GM19438 (cell line): ENCODE results near the gene TCF7L1.

Experiments used
- ATAC-seq: cut with Tn5 transposase; IDR thresholded peaks from one replicate; pipeline ENCODE4 v1.9.1; 2021; ENCODE audit warnings: low read depth; ENCODE audit not compliant: unreplicated experiment

TCF7L1 gene

DNA sequence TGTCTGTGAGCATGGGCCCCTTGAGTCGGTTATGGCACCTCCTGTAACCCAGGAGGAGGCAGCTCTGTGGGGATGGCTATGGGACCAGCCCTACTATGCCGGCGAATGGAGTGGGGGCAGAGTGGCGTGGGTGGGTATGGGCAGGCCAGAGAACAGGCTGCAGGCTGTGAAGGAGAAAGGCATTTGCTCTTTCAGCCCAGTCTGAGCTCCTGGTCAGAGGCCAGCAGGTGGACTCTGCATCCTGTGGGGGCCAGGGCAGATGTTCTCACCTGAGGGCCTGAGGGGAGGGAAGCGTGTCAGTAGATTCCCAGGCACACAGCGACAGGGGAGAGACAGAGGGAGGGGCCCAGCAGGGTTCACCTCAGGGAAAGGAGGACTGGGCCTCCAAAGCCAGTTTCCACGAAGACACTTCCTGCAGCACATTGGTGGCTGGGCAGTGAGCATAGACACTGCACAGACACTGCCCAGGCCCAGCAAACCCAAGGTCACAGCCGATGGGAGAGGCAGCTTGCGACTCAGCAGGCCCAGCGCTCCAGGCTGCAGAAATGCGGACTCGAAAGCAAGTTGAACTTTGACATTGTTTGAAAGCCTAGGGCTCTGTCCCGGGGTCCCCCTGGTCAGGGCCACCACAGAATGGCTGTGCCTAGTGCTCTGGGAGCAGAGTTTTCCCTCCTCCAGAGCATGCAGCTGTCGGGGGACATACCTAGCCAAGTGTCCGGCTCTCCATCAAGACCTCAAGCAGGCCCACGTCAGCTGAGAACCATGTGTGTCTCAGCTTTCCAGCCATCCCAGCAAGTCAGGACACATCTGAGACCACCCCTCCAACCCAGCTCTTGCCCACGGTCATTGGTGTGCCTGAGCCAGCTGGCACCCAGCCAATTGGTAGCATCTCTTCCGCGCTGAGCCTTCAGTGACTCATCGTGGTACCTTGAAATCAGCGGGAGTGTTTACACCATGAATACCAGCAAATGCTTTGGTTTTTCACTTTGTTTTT lies 140.8 kb downstream of the TCF7L1 start:
- no peak for ATAC-seq

DNA sequence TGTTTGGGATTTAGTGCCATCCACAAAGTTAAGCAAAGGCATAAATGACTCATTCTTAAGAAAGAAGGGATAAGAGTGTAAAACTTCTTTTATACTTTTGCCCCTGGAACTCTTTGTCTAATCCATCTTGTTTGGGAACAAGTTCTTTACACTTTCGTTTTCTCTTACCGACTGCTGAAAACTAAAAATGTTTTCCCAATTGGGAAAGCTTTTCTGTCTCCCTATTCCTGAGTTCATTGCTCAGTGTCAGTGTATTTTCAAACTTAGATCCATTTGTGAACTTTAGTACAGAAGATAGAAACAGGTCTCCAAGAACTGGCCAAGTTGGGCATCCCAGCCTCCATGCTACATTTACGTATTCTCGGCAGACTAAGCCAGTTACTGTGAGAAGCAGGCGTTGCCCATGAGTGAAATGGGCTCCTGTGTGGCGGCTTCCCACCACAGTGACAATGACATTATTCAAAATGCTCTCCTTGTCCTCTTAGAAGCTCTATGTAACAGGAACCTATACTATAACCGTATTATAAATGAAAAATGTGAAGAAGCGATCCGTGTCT lies 142.9 kb downstream of the TCF7L1 start:
- no peak for ATAC-seq

GRCh38 chr2:85276571-85277118 lies 143.5 kb downstream of the TCF7L1 start:
- ATAC-seq: no peak

GRCh38 chr2:85277416-85278158 lies 144.4 kb downstream of the TCF7L1 start:
- ATAC-seq: no peak

GRCh38 chr2:85278361-85278760 lies 145.2 kb downstream of the TCF7L1 start:
- ATAC-seq: no peak

DNA sequence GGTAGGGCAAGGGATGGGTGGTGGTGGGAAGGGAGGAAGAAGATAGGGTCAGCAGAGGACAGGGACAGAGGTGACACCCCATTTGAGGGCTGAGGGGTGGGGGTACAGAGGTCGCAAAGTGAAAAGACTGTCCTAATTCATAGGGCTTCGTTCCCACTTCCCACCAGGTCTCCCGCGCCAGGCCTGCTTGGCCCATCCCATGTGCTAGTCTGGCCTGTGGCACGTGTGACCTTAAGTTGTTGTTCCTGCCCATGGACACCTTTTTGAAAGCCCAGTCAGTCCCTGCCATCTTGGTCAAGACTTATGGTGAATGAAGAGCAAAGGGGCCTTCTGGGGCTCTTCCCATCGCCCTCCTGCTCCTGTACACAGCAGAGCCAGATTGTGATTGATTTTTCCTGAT lies 148.4 kb downstream of the TCF7L1 start:
- no peak for ATAC-seq

GRCh38 chr2:85282914-85283313 lies 149.7 kb downstream of the TCF7L1 start:
- ATAC-seq: no peak

- ATAC-seq: no peak
Observed at GRCh38 chr2:85283641-85284040, 150.4 kb downstream of the TCF7L1 start.

GRCh38 chr2:85286918-85287317 lies 153.7 kb downstream of the TCF7L1 start:
- ATAC-seq: no peak

GRCh38 chr2:85287721-85288120 lies 154.5 kb downstream of the TCF7L1 start:
- no peak for ATAC-seq

DNA sequence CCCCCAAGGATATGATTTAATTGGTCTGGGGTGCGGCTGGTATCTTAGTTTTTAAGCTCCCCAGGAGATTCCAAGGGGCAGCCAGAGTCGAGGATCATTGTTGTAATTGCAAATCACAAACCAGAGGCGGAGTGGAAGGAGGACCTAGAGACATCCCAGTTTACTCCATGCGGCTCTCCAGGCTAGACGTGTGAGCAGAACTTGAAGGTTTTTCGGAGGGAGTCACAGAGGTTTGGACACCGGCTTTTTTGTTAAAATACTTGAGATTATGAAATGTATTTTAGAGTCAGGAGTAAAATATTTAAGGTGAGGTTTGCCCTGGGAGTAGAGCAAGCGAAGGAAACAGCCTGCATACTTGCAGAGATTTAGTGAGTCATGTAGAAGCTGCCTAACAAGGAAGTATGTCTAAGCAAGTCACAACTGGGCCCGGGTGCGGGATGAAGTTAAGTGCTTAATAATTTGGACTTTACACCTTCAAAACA lies 155.1 kb downstream of the TCF7L1 start:
- no peak for ATAC-seq

DNA sequence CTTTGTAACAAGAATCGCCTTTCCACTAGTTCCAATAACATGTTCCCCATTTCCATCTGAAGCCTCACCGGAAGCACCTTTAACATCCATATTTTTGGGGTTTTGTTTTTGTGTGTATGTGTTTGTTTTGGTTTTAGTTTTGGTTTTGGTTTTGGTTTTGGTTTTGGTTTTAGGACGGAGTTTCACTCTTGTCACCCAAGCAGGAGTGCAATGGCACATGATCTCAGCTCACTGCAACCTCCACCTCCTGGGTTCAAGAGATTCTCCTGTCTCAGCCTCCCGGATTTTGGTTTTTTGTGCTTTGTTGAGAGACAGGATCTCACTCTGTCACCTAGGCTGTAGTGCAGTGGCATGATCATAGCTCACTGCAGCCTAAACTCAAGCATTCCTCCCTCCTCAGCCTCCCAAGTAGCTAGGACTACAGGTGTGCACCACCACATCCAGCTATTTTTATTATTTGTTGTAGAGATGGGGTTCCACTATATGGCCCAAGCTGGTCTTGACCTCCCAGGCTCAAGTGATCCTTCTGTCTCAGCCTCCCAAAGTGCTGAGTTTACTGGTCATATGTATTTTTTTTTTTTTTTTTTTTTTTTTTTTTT lies 158.3 kb downstream of the TCF7L1 start:
- ATAC-seq: no peak

- ATAC-seq: no peak
Observed at GRCh38 chr2:85302121-85302520, 168.9 kb downstream of the TCF7L1 start.

GRCh38 chr2:85303780-85304531 lies 170.8 kb downstream of the TCF7L1 start:
- ATAC-seq: no peak

DNA sequence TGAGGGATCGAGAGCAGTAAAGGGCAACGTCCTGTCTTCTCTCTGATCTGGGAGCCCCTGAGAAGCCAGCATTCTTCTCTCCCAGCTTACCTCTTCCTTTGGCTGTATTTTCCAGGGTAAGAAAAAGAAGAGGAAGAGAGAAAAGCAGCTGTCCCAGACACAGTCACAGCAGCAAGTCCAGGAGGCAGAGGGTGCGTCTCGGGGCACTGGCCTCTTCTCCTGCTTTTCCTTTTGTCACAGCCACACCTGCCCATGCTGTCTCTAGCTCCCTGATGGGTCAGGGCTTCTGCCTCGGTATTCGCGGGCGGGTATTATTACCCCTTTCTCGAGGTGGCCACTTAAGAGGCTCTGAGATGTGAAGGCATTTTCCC lies 174.3 kb downstream of the TCF7L1 start:
- no peak for ATAC-seq

GRCh38 chr2:85308201-85308600 lies 175.0 kb downstream of the TCF7L1 start:
- no peak for ATAC-seq

- ATAC-seq: no peak
Observed at GRCh38 chr2:85308896-85309555, 175.8 kb downstream of the TCF7L1 start.

DNA sequence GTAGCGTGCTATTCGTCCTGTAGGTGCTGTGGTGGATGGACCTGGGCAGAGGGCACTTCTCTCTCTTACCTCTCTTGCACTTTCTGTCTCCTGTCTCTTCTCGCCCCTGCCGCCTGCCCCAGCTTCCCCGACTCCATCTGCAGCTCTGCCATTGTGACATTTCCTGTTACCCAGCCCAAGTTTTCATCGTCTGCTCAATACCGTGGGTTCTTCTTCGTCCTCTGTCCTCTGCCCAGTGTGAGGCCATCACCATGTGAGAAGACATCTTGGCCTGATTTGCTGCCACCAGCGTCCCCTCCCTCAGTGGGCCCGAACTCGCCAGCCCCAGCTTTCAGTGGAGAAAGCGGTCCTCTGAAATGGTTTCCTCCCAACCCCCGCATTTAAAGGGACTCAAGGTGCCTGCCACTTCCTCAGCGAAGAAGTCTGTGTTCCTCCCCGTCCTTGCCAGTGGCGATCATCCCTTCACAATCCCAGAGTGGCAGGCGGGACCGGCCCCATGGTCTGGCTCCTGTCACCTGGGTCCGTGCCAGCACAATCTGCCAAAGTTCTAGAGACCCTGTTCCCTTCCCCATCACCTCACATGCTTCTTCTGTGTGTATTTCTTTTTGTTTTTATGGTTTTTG lies 176.6 kb downstream of the TCF7L1 start:
- ATAC-seq: no peak

DNA sequence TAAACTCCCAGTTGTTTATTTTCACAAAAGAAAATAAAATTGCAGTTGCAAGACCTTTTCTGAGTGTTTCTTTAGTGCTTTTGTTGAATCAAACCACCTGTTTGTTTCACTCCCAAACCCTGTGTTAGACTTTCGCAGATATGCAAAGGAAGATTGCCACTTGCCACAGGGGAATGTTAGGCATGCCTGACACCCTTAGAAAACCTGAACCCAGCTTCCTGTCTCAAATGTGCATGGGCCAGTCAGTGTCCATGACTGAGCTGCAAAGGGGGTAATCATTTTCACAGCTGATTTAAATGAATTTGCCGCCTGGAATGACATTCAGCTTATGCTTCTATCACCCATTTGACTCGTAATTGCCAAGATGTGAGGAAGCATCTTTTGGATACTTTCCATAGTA lies 177.1 kb downstream of the TCF7L1 start:
- peak; percentile 47 for ATAC-seq
